WTC11 (cell line): ENCODE results near the gene USP34. TPM values are rescaled to one million over a fixed set of nuclear protein-coding genes. Genes with fewer than 3 reads are reported as not detected.

Experiments used
- ATAC-seq: fragments of 200-7000 bp; cut with Tn5 transposase; 2 replicates; pipeline ENCODE4 v1.10.0; 2021; ENCODE audit warnings: mild to moderate bottlenecking, moderate library complexity
- CTCF ChIA-PET: fragments of 300-600 bp; sonication (Branson Sonifier 250); formaldehyde crosslinking; loops from one replicate; lab custom pipeline; 2021; ENCODE audit warnings: antibody characterized with exemption; lab: Charles Lee
- POLR2A ChIA-PET: fragments of 350-600 bp; sonication (Branson Sonifier 250); formaldehyde crosslinking; loops from one replicate; lab custom pipeline; 2021; ENCODE audit warnings: antibody characterized with exemption; lab: Charles Lee
- DNase-seq: peaks from one replicate; pipeline ENCODE4 v3.0.0; 2021; ENCODE audit warnings: low spot score
- H3K27ac Mint-ChIP-seq: 2 replicates; pipeline ENCODE4 v1.8.0; 2021; ENCODE audit warnings: mixed read lengths
- H3K27me3 Mint-ChIP-seq: 2 replicates; pipeline ENCODE4 v1.8.0; 2021; ENCODE audit warnings: low read depth, mild to moderate bottlenecking, moderate library complexity, mixed read lengths
- H3K36me3 Mint-ChIP-seq: 2 replicates; pipeline ENCODE4 v1.8.0; 2021; ENCODE audit warnings: mixed read lengths
- H3K4me1 Mint-ChIP-seq: 2 replicates; pipeline ENCODE4 v1.8.0; 2022; ENCODE audit warnings: mixed read lengths
- H3K4me3 Mint-ChIP-seq: 2 replicates; pipeline ENCODE4 v1.8.0; 2021; ENCODE audit warnings: mild to moderate bottlenecking, moderate library complexity, mixed read lengths
- H3K9me3 Mint-ChIP-seq: 2 replicates; pipeline ENCODE4 v1.8.0; 2021; ENCODE audit warnings: mixed read lengths
- ARID4B ChIP-seq: sonication (generic); formaldehyde crosslinking; IDR thresholded peaks from 2 replicates; pipeline ENCODE4 v1.8.0; 2023; ENCODE audit warnings: missing genetic modification reagents, mild to moderate bottlenecking, borderline replicate concordance
- CDX4 ChIP-seq: fragments of 250-450 bp; sonication (Bioruptor Pico); IDR thresholded peaks from 2 replicates; pipeline ENCODE4 v1.9.0; 2021; ENCODE audit warnings: moderate library complexity, mild to moderate bottlenecking, inconsistent platforms, borderline replicate concordance
- CREM ChIP-seq: sonication (generic); formaldehyde crosslinking; IDR thresholded peaks from 2 replicates; pipeline ENCODE4 v1.8.1; 2022; ENCODE audit warnings: mild to moderate bottlenecking, missing genetic modification reagents, moderate library complexity
- CTCF ChIP-seq: fragments of 200-600 bp; IDR thresholded peaks from 2 replicates; pipeline ENCODE4 v1.8.0; 2022; ENCODE audit warnings: antibody characterized with exemption
- ELF4 ChIP-seq: sonication (generic); formaldehyde crosslinking; IDR thresholded peaks from 2 replicates; pipeline ENCODE4 v1.8.1; 2022; ENCODE audit warnings: low read depth, mild to moderate bottlenecking, moderate library complexity, missing genetic modification reagents
- EMX1 ChIP-seq: fragments of 250-450 bp; sonication (Bioruptor Pico); IDR thresholded peaks from 2 replicates; pipeline ENCODE4 v1.8.0; 2021; ENCODE audit warnings: mild to moderate bottlenecking
- ESRRA ChIP-seq: sonication (generic); formaldehyde crosslinking; IDR thresholded peaks from 2 replicates; pipeline ENCODE4 v1.8.1; 2022; ENCODE audit warnings: mild to moderate bottlenecking, missing genetic modification reagents, borderline replicate concordance
- HMGA2 ChIP-seq: fragments of 250-450 bp; sonication (Bioruptor Pico); IDR thresholded peaks from 2 replicates; pipeline ENCODE4 v1.4.0; 2021; ENCODE audit warnings: mild to moderate bottlenecking, moderate library complexity
- JAZF1 ChIP-seq: fragments of 250-450 bp; sonication (Bioruptor Pico); IDR thresholded peaks from 2 replicates; pipeline ENCODE4 v1.9.0; 2021; ENCODE audit warnings: moderate library complexity, mild to moderate bottlenecking, inconsistent platforms
- OVOL2 ChIP-seq: fragments of 250-450 bp; sonication (Bioruptor Pico); IDR thresholded peaks from 2 replicates; pipeline ENCODE4 v1.9.0; 2021; ENCODE audit warnings: mild to moderate bottlenecking, borderline replicate concordance
- SMAD4 ChIP-seq: sonication (generic); formaldehyde crosslinking; IDR thresholded peaks from 2 replicates; pipeline ENCODE4 v1.8.0; 2022; ENCODE audit warnings: mild to moderate bottlenecking, missing genetic modification reagents
- SOX15 ChIP-seq: fragments of 250-450 bp; sonication (Bioruptor Pico); IDR thresholded peaks from 2 replicates; pipeline ENCODE4 v1.9.0; 2021; ENCODE audit warnings: mild to moderate bottlenecking
- SP1 ChIP-seq: sonication (generic); formaldehyde crosslinking; conservative IDR thresholded peaks from 2 replicates; pipeline ENCODE4 v1.8.1; 2022; ENCODE audit warnings: missing genetic modification reagents
- TCF7 ChIP-seq: sonication (generic); formaldehyde crosslinking; IDR thresholded peaks from 2 replicates; pipeline ENCODE4 v1.8.0; 2022; ENCODE audit warnings: mild to moderate bottlenecking, low read depth, missing genetic modification reagents, moderate library complexity
- ZBTB21 ChIP-seq: sonication (generic); formaldehyde crosslinking; IDR thresholded peaks from 2 replicates; pipeline ENCODE4 v1.8.1; 2023; ENCODE audit warnings: mild to moderate bottlenecking, missing genetic modification reagents, borderline replicate concordance
- ZBTB43 ChIP-seq: sonication (generic); formaldehyde crosslinking; IDR thresholded peaks from 2 replicates; pipeline ENCODE4 v1.8.1; 2023; ENCODE audit warnings: mild to moderate bottlenecking, missing genetic modification reagents
- ZNF121 ChIP-seq: sonication (generic); formaldehyde crosslinking; IDR thresholded peaks from 2 replicates; pipeline ENCODE4 v1.8.0; 2023; ENCODE audit warnings: missing genetic modification reagents
- ZNF425 ChIP-seq: fragments of 250-450 bp; sonication (Bioruptor Pico); conservative IDR thresholded peaks from 2 replicates; pipeline ENCODE4 v1.9.0; 2021; ENCODE audit warnings: mild to moderate bottlenecking
- ZNF532 ChIP-seq: fragments of 250-450 bp; sonication (Bioruptor Pico); IDR thresholded peaks from 2 replicates; pipeline ENCODE4 v1.9.0; 2021; ENCODE audit warnings: mild to moderate bottlenecking, borderline replicate concordance
- total RNA-seq: library from RNA; stranded (reverse); gene quantifications from 3 replicates; pipeline ENCODE4 v1.2.3, GENCODE V29; 2021

The USP34 gene
- total RNA-seq, 1 experiment from 2014 or later: 92.3 TPM

- TF ChIP-seq ARID4B (CRISPR knock-in tag) (no peak), ESRRA (CRISPR knock-in tag) (no peak)
- TF ChIP-seq, all 79 proteins: peak for 0
These were observed 108.0 kb downstream of the USP34 start (continued) for GRCh38 chr2:61362873-61363272.

- Mint-ChIP-seq H3K4me3 (no peak overlapping the region), H3K27me3 (no peaks in the 10 kb centered on the region), H3K27ac (no peak overlapping the region), H3K9me3 (no peaks in the 10 kb centered on the region), H3K4me1 (peaks cover 8% of the 10 kb centered on the region; the same call in 1 of the 2 replicates), H3K36me3 (peaks cover 27% of the 10 kb centered on the region)
- ATAC-seq (no peak), DNase-seq (no peak)
- ChIA-PET CTCF (no interaction called here), POLR2A (no interaction called here)
- TF ChIP-seq ELF4 (CRISPR knock-in tag) (no peak), ZNF121 (0 out of 2 replicates have a peak, but pooled peaks have one; percentile 66)
These were observed 109.8 kb downstream of the USP34 start for GRCh38 chr2:61361068-61361467.

- Mint-ChIP-seq H3K27ac (no peak overlapping the region), H3K4me3 (no peak overlapping the region), H3K36me3 (peaks cover 23% of the 10 kb centered on the region), H3K4me1 (peaks cover 22% of the 10 kb centered on the region), H3K27me3 (no peaks in the 10 kb centered on the region), H3K9me3 (peaks cover under 1% of the 10 kb centered on the region; the same call in 1 of the 2 replicates)
- ChIA-PET POLR2A (no interaction called here), CTCF (no interaction called here)
- no peak for DNase-seq
- no peak for ATAC-seq
- TF ChIP-seq SMAD4 (CRISPR knock-in tag) (no peak), HMGA2 (no peak), ZNF532 (CRISPR knock-in tag) (no peak), EMX1 (CRISPR knock-in tag) (no peak), ZNF425 (no peak), ZBTB21 (no peak), JAZF1 (CRISPR knock-in tag) (no peak), SP1 (CRISPR knock-in tag) (no peak), OVOL2 (CRISPR knock-in tag) (no peak), ELF4 (CRISPR knock-in tag) (no peak), CREM (CRISPR knock-in tag) (no peak), CDX4 (CRISPR knock-in tag) (no peak), CTCF (no peak), ZBTB43 (CRISPR knock-in tag) (no peak), TCF7 (CRISPR knock-in tag) (no peak), SOX15 (CRISPR knock-in tag) (no peak)
These were observed 111.8 kb downstream of the USP34 start for GRCh38 chr2:61359058-61359457.
